Hepatocyte (in vitro differentiated cells): Measurements from ENCODE around the gene LIPJ. TPM values are rescaled to one million over a fixed set of nuclear protein-coding genes. Genes with fewer than 3 reads are reported as not detected.

ENCODE experiments used
- DNase-seq: peaks from one replicate; pipeline ENCODE4 v3.0.0-alpha.2; 2016; ENCODE audit warnings: low spot score
- H2AFZ ChIP-seq: fragments of 200-600 bp; sonication (generic); 2 replicates; pipeline ENCODE4 v1.6.0; 2016; ENCODE audit warnings: antibody characterized with exemption, mild to moderate bottlenecking
- H3K27ac ChIP-seq: fragments of 200-600 bp; sonication (generic); 2 replicates; pipeline ENCODE4 v1.5.1; 2016; ENCODE audit warnings: mild to moderate bottlenecking
- H3K27me3 ChIP-seq: fragments of 200-600 bp; sonication (generic); 2 replicates; pipeline ENCODE4 v1.6.1; 2016
- H3K36me3 ChIP-seq: fragments of 200-600 bp; sonication (generic); replicated peaks from 2 replicates; pipeline ENCODE4 v1.5.1; 2016; ENCODE audit warnings: low read depth; ENCODE audit not compliant: insufficient read depth
- H3K4me1 ChIP-seq: fragments of 200-600 bp; sonication (generic); 2 replicates; pipeline ENCODE4 v1.5.1; 2016; ENCODE audit warnings: mild to moderate bottlenecking, moderate library complexity; ENCODE audit not compliant: insufficient read depth
- H3K4me2 ChIP-seq: fragments of 200-600 bp; sonication (generic); 2 replicates; pipeline ENCODE4 v1.6.0; 2016
- H3K4me3 ChIP-seq: fragments of 200-600 bp; sonication (generic); 2 replicates; pipeline ENCODE4 v1.5.1; 2016; ENCODE audit warnings: mild to moderate bottlenecking
- H3K79me2 ChIP-seq: fragments of 200-600 bp; sonication (generic); 2 replicates; pipeline ENCODE4 v1.6.0; 2017; ENCODE audit warnings: mild to moderate bottlenecking
- H3K9me2 ChIP-seq: fragments of 200-600 bp; sonication (generic); replicated peaks from 2 replicates; pipeline ENCODE4 v1.6.0; 2017; ENCODE audit warnings: mild to moderate bottlenecking; ENCODE audit not compliant: insufficient read depth
- H3K9me3 ChIP-seq: fragments of 200-600 bp; sonication (generic); 2 replicates; pipeline ENCODE4 v1.5.1; 2016; ENCODE audit warnings: low read depth, mild to moderate bottlenecking
- H4K20me1 ChIP-seq: fragments of 200-600 bp; sonication (generic); 2 replicates; pipeline ENCODE4 v1.6.0; 2016; ENCODE audit warnings: mild to moderate bottlenecking; ENCODE audit not compliant: insufficient read depth, poor library complexity, severe bottlenecking
- EZH2 ChIP-seq: fragments of 200-600 bp; sonication (generic); IDR thresholded peaks from 2 replicates; pipeline ENCODE4 v1.6.1; 2016; ENCODE audit warnings: antibody characterized with exemption, mild to moderate bottlenecking, borderline replicate concordance
- EZH2phosphoT487 ChIP-seq: fragments of 200-600 bp; sonication (generic); IDR thresholded peaks from one replicate; pipeline ENCODE4 v1.6.1; 2018; ENCODE audit warnings: antibody characterized with exemption, mild to moderate bottlenecking, low read depth, moderate library complexity; ENCODE audit not compliant: unreplicated experiment, severe bottlenecking
- WGBS: methylation state at CpG from one replicate; pipeline ENCODE4 v1.1.6; 2016; ENCODE audit warnings: low lambda C conversion rate; ENCODE audit errors: missing lambda C conversion rate; 5-methylcytosine and 5-hydroxymethylcytosine counted together
- polyA plus RNA-seq: library from polyadenylated mRNA; unstranded; fragments of >200 nt; fragmentation: Nextera tagmentation; extraction: Ambion mirVana; gene quantifications from 2 replicates; pipeline ENCODE4 v1.2.1, GENCODE V29; 2016
- total RNA-seq: library from RNA; depleted of rRNA; stranded (reverse); fragments of >200 nt; gene quantifications from 2 replicates; pipeline ENCODE4 v1.2.3, GENCODE V29; 2014
- TF ChIP-seq, protein P1 (sequence below): fragments of 200-600 bp; sonication (generic); IDR thresholded peaks from 2 replicates; pipeline ENCODE4 v1.5.1; 2016; ENCODE audit warnings: antibody characterized with exemption, mild to moderate bottlenecking; ENCODE audit not compliant: poor library complexity

The LIPJ gene
- total and polyA plus RNA-seq, 2 experiments from 2014 or later, result 0.17 TPM; not detected in 1

GRCh38 chr10:88545359-88545758 lies 41.2 kb upstream of the LIPJ start:
- no peak overlapping the region for H2AFZ ChIP-seq
- no peaks in the 10 kb centered on the region for H3K4me1 ChIP-seq
- no peak for DNase-seq
- no peak overlapping the region for H3K4me2 ChIP-seq
- H3K36me3 ChIP-seq, result no peaks in the 10 kb centered on the region
- TF ChIP-seq, protein P1, sequence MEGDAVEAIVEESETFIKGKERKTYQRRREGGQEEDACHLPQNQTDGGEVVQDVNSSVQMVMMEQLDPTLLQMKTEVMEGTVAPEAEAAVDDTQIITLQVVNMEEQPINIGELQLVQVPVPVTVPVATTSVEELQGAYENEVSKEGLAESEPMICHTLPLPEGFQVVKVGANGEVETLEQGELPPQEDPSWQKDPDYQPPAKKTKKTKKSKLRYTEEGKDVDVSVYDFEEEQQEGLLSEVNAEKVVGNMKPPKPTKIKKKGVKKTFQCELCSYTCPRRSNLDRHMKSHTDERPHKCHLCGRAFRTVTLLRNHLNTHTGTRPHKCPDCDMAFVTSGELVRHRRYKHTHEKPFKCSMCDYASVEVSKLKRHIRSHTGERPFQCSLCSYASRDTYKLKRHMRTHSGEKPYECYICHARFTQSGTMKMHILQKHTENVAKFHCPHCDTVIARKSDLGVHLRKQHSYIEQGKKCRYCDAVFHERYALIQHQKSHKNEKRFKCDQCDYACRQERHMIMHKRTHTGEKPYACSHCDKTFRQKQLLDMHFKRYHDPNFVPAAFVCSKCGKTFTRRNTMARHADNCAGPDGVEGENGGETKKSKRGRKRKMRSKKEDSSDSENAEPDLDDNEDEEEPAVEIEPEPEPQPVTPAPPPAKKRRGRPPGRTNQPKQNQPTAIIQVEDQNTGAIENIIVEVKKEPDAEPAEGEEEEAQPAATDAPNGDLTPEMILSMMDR, result no peak
- TF ChIP-seq EZH2 (no peak), EZH2phosphoT487 (no peak)
- 72% methylated on average over 4 of the region's 4 CpGs for WGBS
- no peak overlapping the region for H3K4me3 ChIP-seq
- H3K9me2 ChIP-seq, result no peaks in the 10 kb centered on the region
- no peaks in the 10 kb centered on the region for H3K79me2 ChIP-seq
- H3K27ac ChIP-seq, result no peak overlapping the region
- no peaks in the 10 kb centered on the region for H3K9me3 ChIP-seq
- H3K27me3 ChIP-seq, result no peaks in the 10 kb centered on the region
- H4K20me1 ChIP-seq, result no peaks in the 10 kb centered on the region

GRCh38 chr10:88546497-88546896 lies 40.1 kb upstream of the LIPJ start:
- no peak for DNase-seq
- no peaks in the 10 kb centered on the region for H3K27me3 ChIP-seq
- H3K9me2 ChIP-seq, result no peaks in the 10 kb centered on the region
- no peaks in the 10 kb centered on the region for H3K9me3 ChIP-seq
- no peaks in the 10 kb centered on the region for H4K20me1 ChIP-seq
- H2AFZ ChIP-seq, result no peak overlapping the region
- H3K79me2 ChIP-seq, result no peaks in the 10 kb centered on the region
- no peak overlapping the region for H3K4me3 ChIP-seq
- H3K4me1 ChIP-seq, result no peaks in the 10 kb centered on the region
- WGBS, result 88% methylated on average over 3 of the region's 3 CpGs
- no peak for TF ChIP-seq EZH2phosphoT487
- no peak for TF ChIP-seq EZH2
- TF ChIP-seq, protein P1, result no peak
- no peak overlapping the region for H3K27ac ChIP-seq
- no peaks in the 10 kb centered on the region for H3K36me3 ChIP-seq
- no peak overlapping the region for H3K4me2 ChIP-seq

DNA sequence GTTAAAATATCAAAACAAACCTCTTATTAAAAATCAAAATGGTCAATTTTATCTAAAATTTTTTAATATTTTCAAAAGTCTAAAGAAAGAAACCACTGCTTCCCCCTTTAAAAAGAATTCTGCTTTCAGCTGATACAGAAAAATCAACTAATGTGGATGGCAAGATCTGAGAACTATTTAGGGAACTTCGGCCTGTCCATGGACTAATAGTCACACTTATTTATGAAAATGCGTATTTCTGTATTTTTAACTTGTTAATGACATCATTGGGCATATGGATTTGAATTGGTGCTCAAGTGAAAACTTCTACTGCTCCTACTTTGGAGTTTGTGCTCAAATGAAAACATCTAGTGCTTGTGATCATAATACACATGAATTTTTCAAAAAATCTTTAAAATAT lies 35.3 kb upstream of the LIPJ start:
- WGBS, result 100% methylated on average over 2 of the region's 2 CpGs
- H3K9me3 ChIP-seq, result no peaks in the 10 kb centered on the region
- TF ChIP-seq EZH2, result no peak
- TF ChIP-seq, protein P1, result no peak
- no peak for TF ChIP-seq EZH2phosphoT487
- H3K4me1 ChIP-seq, result no peaks in the 10 kb centered on the region
- no peaks in the 10 kb centered on the region for H3K79me2 ChIP-seq
- no peaks in the 10 kb centered on the region for H3K9me2 ChIP-seq
- H3K4me2 ChIP-seq, result no peak overlapping the region
- no peaks in the 10 kb centered on the region for H4K20me1 ChIP-seq
- H3K27me3 ChIP-seq, result no peaks in the 10 kb centered on the region
- no peak overlapping the region for H2AFZ ChIP-seq
- no peak for DNase-seq
- no peak overlapping the region for H3K27ac ChIP-seq
- no peaks in the 10 kb centered on the region for H3K36me3 ChIP-seq
- no peak overlapping the region for H3K4me3 ChIP-seq
